Ishikawa (cell line): ENCODE measurements around the gene RERGL.

Experiments
- CEBPB ChIP-seq: IDR thresholded peaks from 2 replicates; pipeline ENCODE4 v1.6.1; 2012
- CREB1 ChIP-seq: IDR thresholded peaks from 2 replicates; pipeline ENCODE4 v1.6.1; 2012; ENCODE audit warnings: low read depth
- EGR1 ChIP-seq: IDR thresholded peaks from 2 replicates; pipeline ENCODE4 v1.6.1; 2012
- EP300 ChIP-seq: IDR thresholded peaks from 2 replicates; pipeline ENCODE4 v1.6.1; 2012; ENCODE audit warnings: borderline replicate concordance
- FOXM1 ChIP-seq: IDR thresholded peaks from 2 replicates; pipeline ENCODE4 v1.6.1; 2012; ENCODE audit warnings: low read depth, borderline replicate concordance
- RAD21 ChIP-seq: IDR thresholded peaks from 2 replicates; pipeline ENCODE4 v1.6.1; 2012; ENCODE audit warnings: low read depth
- TAF1 ChIP-seq: IDR thresholded peaks from 2 replicates; pipeline ENCODE4 v1.6.1; 2012; ENCODE audit warnings: low read depth, mild to moderate bottlenecking
- TCF12 ChIP-seq: IDR thresholded peaks from 2 replicates; pipeline ENCODE4 v1.6.1; 2012; ENCODE audit warnings: low read depth
- TEAD4 ChIP-seq: IDR thresholded peaks from 2 replicates; pipeline ENCODE4 v1.6.1; 2012
- YY1 ChIP-seq: IDR thresholded peaks from 2 replicates; pipeline ENCODE4 v1.6.1; 2012; ENCODE audit warnings: low read depth
- ZBTB7A ChIP-seq: IDR thresholded peaks from 2 replicates; pipeline ENCODE4 v1.6.1; 2012; ENCODE audit warnings: low read depth
- TF ChIP-seq, protein P1 (sequence below): IDR thresholded peaks from 2 replicates; pipeline ENCODE4 v1.6.1; 2012; ENCODE audit warnings: low read depth, mild to moderate bottlenecking
- TF ChIP-seq, protein P2 (sequence below): IDR thresholded peaks from 2 replicates; pipeline ENCODE4 v1.6.1; 2012
- TF ChIP-seq, protein P3 (sequence below): IDR thresholded peaks from 2 replicates; pipeline ENCODE4 v1.6.1; 2012

The RERGL gene

DNA sequence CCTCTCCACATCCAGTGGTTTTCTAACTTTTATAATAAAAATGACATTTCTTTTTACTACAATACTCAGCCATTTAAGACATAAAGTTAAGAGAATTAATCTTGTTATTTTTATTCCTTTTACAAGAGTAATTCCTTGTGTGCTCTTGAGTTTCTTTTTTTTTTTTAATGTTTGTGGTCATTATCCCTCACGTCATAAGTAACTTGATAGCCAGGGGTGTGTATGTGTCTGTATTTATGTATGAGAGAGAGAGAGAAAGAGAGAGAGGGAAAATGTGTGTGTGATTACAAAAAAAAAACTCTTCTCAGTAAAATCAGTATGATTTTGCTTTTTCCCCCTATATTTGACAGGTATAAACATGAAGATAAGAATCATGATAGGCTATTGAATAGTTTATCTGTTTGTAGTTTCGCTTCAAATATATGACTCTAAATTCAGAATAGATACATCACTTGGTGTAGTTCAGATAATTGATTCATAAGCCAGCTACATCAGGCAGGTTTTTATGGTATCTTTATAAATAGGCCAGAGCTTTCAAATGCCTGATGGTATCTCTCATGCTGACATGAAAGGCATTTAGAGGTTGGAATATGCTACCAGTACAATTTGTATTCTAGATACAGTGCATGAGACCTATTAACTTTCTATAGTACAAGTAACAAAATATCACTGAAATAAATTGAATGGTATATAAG, 34.9 kb downstream of the RERGL start:
- TF ChIP-seq CREB1 = peak; percentile 25; the same call in 1 of the 2 replicates
- TF ChIP-seq, protein P1, sequence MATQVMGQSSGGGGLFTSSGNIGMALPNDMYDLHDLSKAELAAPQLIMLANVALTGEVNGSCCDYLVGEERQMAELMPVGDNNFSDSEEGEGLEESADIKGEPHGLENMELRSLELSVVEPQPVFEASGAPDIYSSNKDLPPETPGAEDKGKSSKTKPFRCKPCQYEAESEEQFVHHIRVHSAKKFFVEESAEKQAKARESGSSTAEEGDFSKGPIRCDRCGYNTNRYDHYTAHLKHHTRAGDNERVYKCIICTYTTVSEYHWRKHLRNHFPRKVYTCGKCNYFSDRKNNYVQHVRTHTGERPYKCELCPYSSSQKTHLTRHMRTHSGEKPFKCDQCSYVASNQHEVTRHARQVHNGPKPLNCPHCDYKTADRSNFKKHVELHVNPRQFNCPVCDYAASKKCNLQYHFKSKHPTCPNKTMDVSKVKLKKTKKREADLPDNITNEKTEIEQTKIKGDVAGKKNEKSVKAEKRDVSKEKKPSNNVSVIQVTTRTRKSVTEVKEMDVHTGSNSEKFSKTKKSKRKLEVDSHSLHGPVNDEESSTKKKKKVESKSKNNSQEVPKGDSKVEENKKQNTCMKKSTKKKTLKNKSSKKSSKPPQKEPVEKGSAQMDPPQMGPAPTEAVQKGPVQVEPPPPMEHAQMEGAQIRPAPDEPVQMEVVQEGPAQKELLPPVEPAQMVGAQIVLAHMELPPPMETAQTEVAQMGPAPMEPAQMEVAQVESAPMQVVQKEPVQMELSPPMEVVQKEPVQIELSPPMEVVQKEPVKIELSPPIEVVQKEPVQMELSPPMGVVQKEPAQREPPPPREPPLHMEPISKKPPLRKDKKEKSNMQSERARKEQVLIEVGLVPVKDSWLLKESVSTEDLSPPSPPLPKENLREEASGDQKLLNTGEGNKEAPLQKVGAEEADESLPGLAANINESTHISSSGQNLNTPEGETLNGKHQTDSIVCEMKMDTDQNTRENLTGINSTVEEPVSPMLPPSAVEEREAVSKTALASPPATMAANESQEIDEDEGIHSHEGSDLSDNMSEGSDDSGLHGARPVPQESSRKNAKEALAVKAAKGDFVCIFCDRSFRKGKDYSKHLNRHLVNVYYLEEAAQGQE = no peak
- TF ChIP-seq, protein P2, sequence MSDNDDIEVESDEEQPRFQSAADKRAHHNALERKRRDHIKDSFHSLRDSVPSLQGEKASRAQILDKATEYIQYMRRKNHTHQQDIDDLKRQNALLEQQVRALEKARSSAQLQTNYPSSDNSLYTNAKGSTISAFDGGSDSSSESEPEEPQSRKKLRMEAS = no peak
- no peak for TF ChIP-seq TEAD4
- TF ChIP-seq ZBTB7A = no peak

DNA sequence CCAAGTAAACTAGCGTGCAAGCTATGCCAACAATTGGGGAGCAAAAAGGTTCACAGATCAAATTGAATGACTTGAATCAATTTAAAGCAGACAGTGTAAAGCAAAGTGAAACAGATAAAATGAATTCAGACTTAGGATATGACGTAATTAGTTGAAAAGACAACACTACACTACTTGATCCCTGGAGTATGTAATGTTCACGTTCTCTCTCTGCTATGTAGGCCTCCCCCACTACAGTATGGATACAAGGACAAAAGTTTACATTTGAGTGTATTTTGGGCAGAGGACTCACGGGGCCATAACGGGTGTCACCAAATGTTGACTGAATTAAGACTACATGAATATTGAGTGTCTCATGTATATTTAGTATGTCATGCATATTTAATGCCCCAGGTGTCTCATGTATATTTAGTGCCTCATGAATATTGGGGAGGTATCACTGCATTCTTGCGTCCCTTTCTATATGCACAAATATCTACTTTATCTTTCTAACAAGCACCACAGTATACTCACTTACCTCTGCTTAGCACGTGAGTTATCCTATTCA, 44.5 kb downstream of the RERGL start:
- TF ChIP-seq, protein P2 = no peak
- TF ChIP-seq ZBTB7A (no peak), EGR1 (no peak), RAD21 (no peak), TEAD4 (no peak), CREB1 (no peak), TAF1 (no peak), TCF12 (no peak), FOXM1 (no peak), YY1 (no peak), CEBPB (no peak), EP300 (no peak)
- TF ChIP-seq, protein P1 = no peak
- TF ChIP-seq, protein P3, sequence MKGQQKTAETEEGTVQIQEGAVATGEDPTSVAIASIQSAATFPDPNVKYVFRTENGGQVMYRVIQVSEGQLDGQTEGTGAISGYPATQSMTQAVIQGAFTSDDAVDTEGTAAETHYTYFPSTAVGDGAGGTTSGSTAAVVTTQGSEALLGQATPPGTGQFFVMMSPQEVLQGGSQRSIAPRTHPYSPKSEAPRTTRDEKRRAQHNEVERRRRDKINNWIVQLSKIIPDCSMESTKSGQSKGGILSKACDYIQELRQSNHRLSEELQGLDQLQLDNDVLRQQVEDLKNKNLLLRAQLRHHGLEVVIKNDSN = no peak
